ENCODE measurements around the gene PAPSS1.
A peak's percentile ranks its signal among the peaks of the same experiment; 100 is the strongest.
"Not testable (repeated sequence)": the region's sequence is repeated elsewhere in the genome, so short reads cannot be mapped to it uniquely, and the experiment has no call there.

Gene PAPSS1

DNA sequence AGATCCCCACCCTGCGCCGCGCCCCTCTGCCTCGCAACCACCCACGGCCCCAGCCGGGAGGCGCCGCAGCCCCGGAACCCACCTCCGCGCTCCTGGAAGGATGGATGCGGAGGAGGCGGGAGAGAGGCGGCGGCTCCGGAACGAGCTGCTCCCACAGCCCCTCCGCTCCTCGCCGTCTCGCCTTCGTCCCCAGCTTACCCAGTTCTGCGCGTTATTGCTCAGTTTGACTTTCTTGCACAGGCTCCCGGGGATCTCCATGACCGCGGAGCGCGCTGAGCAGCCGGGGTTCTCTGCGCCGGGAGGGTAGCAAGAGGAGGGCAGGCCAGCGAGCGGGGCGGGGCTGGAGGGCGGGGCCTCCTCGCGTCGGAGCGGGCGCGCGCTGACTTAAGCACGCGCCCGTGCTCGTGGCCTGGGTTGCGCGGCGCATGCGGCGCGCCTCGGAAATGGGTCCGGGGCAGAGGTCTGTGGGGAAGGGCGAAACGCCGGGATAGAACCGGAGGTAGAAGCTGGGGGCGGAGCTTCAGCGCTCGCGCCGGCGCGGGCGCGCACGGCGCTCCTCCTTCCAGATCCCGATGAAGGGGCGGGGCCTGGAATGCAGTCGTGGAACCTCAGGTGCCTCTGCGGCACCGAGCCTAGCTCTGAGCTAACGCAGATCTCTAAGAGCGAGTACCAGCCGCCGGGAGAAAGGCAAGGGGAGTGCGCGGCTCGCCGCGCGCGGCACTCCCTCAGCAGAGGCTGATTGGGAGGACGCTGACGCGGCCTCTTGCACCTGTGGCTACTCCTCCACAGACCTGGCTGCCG is at the start of gene PAPSS1:
Gene PAPSS1 (minus strand): TSS at position 313 of the 801 bp plus-strand sequence. CDS start 55 bp downstream, at position 258.
- DNase-seq: peak; percentile 84

DNA sequence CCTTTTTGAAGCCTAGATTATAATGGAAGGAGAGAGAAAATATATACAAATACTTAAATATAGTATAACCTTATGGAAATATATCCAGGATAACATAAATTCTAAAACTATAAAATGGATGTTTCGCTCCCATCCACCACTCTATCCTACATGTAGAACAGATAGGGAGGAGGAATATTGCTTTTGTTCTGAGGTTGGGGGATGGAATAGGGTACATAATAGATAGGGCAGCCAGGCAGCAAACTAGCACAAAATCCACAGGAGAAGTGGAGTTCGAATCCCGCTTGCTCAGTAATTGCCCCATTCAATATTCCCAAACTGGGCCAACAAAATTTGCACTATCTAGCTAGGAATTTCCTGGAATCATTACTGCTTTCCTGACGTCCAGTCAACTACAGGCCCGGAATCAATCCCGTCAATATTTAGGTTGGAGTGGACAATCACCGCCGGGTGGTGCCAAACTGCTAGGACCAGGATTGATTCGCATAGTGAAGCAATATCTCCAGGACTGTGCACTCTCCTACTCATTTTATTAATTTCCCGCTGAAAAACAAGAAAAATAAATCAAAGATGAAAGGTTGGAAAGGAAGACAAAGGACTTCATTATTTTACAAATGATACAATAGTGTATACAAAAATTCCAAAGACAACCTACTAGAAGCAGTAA is 40.4 kb upstream of the PAPSS1 start:
- no peak for DNase-seq

DNA sequence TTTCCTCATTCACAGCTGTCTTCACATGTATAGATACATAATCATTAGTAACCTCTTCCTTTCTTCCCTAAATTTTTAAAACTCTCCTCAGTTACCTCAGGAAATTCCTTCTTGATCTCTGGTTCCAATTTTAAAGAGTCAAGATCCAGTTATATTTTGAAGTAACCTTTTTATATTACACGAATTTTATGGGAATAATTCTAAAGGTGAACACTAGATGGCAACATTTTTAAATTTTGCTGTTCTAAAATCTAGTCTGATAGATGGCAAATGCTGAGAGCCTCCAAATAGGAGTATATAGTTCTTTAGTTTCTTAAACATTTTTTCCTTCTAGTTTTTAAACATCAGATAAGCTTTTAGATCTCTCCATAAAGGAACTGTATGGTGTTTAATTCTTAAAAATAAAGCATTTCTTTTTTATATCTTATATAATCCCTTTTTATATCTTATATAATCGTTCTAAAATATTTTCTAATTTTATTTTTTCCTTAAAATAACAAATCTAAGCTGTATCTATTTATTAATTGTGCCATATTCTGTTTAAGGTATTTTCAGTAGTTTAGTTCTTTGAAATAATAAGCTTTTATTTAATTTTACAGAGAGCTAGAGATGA is 37.9 kb upstream of the PAPSS1 start:
- no peak for DNase-seq

DNA sequence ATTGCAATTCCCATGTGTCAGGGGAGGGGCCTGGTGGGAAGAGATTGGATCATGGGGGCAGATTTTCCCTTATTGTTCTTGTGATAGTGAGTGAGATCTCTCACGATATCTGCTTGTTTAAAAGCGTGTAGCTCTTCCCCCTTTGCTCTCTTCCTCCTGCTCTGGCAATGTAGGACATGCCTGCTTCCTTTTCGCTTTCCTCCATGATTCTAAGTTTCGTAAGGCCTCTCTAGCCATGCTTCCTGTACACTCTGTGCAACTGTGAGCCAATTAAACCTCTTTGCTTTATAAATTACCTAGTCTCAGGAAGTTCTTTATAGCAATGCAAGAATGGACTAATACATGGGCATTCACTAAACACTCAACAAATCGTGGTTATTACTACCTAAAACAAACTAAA is 37.2 kb upstream of the PAPSS1 start:
- DNase-seq: no peak

DNA sequence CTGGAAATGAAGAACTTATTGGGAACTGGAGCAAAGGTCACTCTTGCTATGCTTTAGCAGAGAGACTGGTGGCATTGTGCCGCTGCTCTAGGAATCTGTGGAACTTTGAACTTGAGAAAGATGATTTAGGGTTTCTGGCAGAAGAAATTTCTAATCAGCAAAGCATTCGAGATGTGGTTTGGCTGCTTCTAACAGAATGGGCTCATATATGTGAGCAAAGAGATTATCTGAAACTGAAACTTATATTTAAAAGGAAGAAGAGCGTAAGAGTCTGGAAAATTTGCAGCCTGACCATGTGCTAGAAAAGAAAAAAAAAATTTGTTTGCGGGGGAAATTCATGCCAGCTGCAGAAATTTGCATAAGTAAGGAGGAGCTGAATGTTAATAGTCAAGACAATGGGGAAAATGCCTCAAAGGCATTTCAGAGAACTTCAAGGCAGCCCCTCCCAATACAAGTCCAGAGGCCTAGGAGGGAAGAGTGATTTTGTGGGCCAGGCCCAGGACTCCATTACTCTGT is 35.9 kb upstream of the PAPSS1 start:
- DNase-seq: no peak

DNA sequence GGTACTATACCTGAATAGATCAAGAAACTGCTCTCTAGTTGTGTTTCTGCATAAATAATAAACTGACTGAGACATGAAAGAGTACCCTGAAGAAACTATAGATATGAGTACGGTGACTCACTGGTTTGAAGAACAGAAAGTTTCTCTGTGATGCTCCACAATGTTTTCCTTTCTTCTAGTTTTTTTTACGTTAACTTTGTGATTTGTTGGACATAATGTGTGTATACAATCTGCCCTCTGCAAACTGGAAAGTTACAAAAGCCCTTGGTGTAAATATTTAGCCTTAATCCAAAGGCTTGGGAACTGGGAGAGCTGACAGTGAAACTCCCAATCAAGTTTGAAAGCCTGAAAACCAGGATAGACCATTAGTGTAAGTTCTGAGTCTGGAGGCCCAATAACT is 31.6 kb upstream of the PAPSS1 start:
- no peak for DNase-seq

DNA sequence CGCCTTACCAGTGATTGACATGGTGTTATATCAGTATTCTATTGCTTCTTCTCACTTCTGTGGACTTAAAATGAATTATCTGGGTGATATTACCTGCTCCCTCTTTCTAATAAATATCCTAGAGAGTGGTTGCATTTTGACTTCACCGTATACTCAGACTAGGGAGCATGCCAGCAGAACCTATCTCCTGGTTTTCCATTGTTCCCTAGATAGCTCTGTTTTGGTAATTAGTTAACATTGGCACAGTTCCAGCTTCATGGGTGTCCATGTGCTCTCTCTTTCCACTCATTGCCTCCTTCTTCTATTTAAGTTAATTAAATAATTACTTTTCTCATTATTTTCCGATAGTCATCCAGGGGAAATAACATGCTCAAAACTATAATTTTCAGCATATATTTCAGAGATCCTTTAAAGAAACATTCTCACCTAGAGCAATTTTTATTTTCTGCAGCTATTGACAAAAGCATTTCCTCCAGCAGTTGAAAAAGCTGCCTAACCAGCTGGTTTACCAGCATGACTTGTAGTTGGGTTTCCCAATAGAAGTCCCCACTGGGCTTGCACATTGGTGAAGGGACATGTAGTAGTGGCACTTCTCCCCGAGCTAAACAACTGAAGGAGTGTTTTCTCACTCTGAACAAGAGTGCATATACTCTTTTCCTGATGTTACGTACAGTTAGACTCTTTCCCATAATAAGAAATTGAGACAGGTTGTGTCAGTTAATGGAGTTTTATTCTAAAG is 27.9 kb upstream of the PAPSS1 start:
- peak; percentile 69 for DNase-seq

DNA sequence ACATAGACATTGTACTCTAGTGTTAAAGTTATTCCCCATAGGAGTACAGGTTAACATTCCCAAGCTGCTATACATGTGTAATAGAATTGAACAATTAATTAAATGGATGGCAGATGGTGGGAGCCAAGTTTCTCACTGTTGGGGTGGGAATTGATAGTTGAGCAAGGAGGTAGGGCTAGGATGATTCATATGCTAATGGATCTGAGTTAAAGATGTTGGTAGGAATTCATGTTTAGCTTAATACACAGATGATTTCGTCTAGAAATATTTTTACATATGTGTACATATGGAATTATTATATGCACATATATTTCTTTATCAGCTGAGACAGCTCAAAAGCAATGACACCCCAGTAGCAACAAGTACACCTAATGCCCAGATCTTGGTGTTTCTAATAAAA is 26.1 kb upstream of the PAPSS1 start:
- DNase-seq: no peak

DNA sequence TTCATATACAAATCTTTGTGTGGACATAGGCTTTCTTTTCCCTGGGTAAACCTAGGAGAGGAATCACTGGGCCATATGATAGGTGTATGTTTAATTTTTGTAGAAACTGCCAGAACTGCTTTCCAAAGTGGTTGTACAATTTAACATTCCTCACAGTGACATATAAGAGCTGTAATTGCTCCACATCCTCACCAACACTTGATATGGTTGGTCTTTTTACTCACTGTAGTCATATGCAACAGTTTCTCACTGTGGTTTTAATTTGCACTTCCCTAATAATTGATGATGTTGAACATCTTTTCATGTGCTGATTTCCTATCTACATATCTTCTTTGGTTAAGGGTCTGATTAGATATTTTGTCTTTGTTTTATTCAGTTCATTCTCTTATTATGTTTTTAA is 24.5 kb upstream of the PAPSS1 start:
- DNase-seq: no peak

DNA sequence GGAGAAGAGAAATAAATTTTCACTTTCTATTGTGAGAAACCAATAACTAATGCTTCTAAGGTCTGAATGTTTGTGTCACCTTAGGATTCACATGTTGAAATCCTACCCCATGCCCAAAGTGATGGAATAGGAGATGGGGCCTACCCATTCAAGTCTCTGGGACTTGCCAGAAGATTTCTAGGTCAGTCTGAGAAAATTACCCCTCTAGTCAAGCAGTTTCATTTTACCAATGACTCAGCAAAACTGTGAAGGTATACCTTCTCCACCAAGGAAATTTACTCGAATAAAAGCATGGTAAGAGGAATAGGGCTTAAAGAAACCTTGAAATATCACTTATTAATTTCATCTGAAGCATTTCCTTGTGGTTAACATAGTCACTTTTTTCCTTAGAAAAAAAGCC is 23.5 kb upstream of the PAPSS1 start:
- no peak for DNase-seq

DNA sequence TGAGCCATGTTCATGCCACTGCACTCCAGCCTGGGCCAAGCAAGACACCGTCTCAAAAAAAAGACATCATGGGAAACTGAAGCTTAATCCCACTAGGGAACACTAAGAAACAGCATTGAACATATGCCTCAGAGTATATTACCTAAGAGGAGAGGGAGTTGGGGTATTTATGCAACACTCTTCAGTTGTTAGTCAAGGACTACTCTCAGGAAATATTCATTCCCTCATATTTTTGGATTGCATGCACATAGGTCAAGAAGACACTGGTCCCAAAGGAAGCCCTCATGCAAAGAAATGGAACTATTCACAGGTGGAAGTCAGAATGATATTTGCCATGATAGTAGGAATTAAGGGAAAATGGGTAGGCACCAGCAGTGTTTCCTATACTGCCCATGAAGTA is 22.8 kb upstream of the PAPSS1 start:
- no peak for DNase-seq

DNA sequence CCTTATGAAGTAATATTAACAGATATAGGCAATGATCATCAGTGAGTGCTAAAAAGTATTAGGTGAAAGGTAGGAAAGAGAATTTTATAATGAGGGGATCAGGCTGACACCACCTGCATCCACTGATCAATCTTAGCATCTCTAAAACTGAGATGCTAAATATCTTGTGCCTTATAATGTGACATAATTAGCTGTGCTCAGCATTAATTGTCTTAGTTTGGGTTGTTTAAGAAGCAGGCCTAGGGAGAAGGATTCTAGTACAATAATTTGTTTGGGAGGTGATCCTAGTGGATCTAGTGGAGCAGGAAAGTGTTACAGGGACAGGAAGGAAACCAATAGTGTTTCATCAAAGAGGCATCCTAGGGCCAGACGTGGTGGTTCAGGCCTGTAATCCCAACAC is 22.2 kb upstream of the PAPSS1 start:
- DNase-seq: no peak

DNA sequence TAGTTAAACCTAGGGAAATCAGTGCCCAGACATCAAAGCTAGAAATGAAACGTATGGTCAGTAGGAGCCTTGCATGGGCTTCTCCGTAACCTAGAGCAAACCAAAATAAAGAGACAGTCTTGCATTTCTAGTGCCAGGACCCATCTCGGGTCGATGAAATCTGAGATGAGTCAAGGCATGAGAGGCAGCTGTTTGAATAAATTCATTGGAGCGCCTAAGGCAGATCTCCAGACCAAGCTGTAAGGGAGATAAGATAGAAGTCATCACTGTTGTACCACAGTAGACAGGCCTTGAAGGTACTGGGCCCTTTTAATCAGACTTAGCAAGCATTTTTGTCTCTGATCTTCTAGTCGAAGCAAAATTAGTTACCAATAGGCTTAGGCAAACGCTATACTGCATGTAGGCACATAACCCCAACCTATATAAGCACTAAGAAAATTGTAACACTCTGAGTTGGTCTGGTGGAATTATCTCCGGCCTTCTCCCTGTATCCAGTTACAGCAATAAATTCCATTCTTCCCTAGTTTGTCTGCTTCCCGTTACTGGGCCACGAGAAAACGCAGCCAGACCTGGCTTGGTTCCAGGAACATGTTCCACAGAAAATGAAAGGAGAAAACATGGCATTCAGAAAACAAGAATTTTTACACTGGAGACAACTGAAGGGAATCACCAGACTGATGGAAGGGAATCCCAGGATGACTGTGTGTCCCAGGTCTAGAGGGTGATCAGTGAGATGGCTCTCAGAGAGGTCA is 21.1 kb upstream of the PAPSS1 start:
- DNase-seq: no peak

DNA sequence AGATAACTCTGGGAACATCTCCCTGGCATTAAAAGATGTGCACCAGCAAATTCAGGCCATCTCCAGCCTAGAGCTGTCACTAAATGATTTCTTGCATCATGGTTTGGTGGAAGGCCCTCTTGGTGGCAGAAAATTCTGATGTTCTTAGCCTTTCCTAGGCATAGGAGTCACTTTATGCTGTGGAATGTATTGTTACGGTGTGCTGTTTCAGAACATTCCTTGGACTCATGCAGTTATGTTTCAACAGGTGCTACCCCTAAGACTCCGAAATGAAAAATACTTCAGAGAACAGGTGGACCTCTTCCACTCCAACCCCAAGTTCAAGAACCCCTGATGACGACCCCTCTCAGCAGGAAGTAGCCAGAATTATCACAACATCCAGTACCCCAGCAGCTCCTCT is 20.3 kb upstream of the PAPSS1 start:
- DNase-seq: no peak

DNA sequence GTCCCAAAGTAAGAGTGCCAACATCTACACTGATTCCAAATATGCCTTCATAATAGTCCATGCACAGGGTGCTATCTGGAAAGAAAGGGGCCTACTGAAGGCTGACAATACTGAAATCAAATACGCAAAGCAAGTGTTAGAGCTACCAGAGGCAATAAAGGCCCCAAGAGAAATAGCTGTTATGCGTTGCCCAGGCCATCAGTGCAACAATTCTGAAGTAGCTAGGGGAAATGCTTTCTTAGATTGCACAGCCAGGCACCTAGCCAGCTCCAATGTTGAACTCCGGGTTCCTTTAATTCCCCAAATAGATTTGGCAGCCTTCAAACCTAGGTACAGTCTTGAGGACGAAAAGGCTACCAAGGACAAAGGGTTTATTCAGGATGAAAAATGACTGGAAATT is 17.4 kb upstream of the PAPSS1 start:
- no peak for DNase-seq

DNA sequence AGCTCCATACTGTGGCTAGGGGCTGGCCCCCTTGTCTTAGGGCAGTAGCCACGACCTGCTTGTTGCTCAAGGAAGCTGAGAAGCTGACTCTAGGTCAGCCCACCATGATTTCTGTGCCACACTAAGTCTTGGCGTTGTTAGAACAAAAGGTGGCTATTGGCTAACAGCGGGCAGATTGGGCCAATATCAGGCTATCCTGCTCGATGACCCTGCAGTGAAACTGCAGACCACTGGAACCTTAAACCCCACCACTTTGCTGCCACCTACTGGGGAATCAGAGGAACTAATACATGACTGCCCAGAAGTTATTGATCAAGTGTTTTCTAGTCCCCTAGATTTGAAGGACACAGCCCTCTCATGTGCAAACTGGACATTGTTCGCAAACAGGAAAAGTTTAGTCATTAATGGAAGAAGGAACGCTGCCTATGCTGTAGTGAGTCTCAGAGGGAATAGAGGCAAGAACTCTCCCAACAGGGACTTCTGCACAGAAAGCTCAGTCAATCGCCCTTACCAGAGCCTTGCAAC is 17.0 kb upstream of the PAPSS1 start:
- no peak for DNase-seq

DNA sequence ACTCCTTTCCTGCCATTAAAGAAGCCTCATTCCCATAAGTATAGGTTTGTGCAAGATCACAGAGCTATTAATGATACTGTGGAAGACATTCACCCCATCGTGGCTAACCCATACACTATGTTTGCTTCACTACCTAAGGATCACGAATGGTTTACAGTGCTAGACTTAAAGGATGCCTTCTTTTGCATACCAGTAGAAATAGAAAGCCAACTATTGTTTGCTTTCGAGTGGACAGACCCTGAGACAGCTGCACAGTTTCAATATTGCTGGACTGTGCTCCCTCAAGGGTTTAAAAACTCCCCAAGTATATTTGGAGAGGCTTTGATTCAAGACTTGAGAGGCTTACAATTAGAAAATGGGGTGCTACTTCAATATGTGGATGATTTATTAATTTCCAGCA is 16.0 kb upstream of the PAPSS1 start:
- no peak for DNase-seq

DNA sequence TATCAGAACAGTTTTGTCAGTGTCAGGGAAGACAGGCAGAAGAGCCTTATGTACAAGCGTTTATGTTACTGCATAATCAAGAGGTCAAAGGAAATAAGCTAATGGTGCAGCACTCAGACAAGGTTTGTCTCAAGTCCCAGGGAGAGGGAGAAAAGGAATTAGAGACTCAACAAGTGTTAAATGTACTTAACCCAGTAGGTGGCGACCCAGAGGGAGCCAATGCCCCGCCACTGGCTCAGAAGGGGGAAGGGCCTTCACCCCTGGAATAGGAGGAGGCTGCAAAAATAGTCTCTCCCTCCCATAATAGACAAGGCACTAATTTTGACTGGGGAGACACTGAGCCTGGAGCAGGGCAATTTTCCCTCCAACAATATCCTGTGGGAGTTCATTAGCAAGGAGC is 14.1 kb upstream of the PAPSS1 start:
- DNase-seq: no peak

DNA sequence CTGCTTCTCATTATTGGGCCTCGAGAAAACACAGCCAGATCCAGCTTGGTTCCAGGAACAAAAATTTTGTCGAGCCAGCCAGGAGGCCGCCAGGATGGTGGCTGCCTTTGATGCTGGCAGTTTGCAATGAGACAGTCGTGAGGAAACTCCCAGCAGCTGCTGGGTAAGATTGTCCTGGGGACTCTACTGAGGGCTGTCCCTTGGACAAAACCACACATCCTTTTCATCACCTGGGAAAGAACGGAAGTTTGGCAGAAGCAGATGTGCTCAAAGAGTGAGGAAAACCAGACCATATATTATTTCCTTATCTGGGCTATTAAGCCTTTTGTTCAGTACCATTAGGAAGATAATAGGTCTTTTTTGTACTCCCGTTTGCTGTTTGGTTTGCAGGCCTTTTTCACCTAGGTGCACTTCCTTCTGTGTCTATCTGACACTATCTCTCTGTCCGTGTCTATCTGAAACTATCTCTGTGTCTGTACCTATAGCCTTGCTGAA is 13.4 kb upstream of the PAPSS1 start:
- DNase-seq: no peak

DNA sequence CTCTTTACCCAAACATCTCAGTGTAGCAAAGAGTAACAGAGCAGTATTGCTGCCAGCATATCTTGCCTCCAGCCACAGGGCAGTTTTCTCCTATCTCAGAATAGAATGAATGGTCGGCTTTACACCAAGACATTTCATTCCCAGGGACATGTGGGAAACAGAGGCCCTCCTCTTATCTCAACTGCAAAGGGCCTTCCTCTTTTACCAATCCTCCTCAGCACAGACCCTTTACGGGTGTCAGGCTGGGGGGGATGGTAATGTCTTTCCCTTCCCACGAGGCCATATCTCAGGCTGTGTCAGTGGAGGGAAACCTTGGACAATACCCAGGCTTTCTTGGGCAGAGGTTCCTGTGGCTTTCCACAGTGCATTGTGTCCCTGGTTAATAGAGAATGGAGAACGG is 9.0 kb upstream of the PAPSS1 start:
- DNase-seq: not testable (repeated sequence)

DNA sequence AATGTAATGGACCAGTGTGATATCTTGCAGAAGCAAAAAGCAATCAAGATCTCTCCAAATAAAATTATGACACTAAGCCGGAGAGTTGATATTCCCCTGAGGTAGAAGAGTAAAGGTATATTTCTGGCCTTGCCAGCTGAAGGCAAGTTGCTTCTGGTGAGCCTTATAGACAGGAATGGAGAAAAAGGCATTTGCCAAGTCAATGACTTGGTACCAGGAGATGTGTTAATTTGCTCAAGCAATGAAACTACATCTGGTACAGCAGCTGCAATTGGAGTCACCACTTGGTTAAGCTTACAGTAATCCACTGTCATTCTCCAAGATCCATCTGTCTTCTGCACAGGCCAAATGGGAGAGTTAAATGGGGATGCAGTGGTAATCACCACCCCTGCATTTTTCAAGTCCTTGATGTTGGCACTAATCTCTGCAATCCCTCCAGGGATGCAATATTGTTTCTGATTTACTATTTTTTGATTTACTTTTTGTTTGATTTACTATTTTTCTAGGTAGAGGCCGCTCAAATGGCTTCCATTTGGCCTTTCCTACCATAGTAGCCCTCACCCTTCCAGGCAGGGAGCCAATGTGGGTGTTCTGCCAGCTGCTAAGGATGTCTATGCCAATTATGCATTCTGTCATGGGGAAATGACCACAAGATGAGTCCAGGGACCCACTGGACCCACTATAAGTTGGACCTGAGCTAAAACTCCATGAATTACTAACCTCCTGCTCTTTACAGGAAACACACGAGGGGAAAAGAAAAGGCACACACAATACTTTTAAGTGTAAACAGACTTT is 6.3 kb upstream of the PAPSS1 start:
- DNase-seq: not testable (repeated sequence)
